K562 (cell line): ENCODE measurements around the gene RHOU.

Source experiments
- CTCF ChIP-seq, 3 experiments: IDR thresholded peaks in 2 of 3; conservative IDR thresholded peaks in 1 of 3; 2 replicates each; pipeline ENCODE4 v1.5.1; 2011 to 2012; ENCODE audit warnings: low read length in 3 of 3, mild to moderate bottlenecking in 3 of 3, control low read depth in 2 of 3, improper control_type of control experiment in 1 of 3, inconsistent platforms in 1 of 3, low read depth in 1 of 3, mixed read lengths in 1 of 3, moderate library complexity in 1 of 3; ENCODE audit not compliant: insufficient read depth in 2 of 3
- FOXJ3 ChIP-seq: sonication (generic); formaldehyde crosslinking; IDR thresholded peaks from 2 replicates; pipeline ENCODE4 v1.4.0; 2020; ENCODE audit warnings: mild to moderate bottlenecking, missing genetic modification reagents
- GABPB2 ChIP-seq: fragments of 250-450 bp; sonication (Bioruptor Pico); conservative IDR thresholded peaks from 2 replicates; pipeline ENCODE4 v1.5.1; 2021; ENCODE audit warnings: mild to moderate bottlenecking
- HDAC1 ChIP-seq, 2 experiments: fragments of 450-650 bp; IDR thresholded peaks; 2 replicates each; pipeline ENCODE4 v1.6.1; 2016 to 2017; ENCODE audit warnings: inconsistent platforms in 1 of 2, mild to moderate bottlenecking in 1 of 2, moderate library complexity in 1 of 2
- SP1 ChIP-seq: sonication (generic); formaldehyde crosslinking; IDR thresholded peaks from 2 replicates; pipeline ENCODE4 v1.8.1; 2022; ENCODE audit warnings: mild to moderate bottlenecking, missing genetic modification reagents
- ZNF431 ChIP-seq: sonication (generic); formaldehyde crosslinking; IDR thresholded peaks from 2 replicates; pipeline ENCODE4 v1.8.0; 2022; ENCODE audit warnings: mild to moderate bottlenecking, missing genetic modification reagents

DNA sequence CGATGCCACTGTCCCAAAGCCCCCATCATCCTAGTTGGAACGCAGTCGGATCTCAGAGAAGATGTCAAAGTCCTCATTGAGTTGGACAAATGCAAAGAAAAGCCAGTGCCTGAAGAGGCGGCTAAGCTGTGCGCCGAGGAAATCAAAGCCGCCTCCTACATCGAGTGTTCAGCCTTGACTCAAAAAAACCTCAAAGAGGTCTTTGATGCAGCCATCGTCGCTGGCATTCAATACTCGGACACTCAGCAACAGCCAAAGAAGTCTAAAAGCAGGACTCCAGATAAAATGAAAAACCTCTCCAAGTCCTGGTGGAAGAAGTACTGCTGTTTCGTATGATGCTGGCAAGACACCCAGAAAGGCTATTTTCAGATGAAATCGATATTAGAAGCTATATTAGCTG, 8.1 kb downstream of the RHOU start:
- TF ChIP-seq CTCF (IDR thresholded peaks at IDR 0.05 in 2 of 3, conservative IDR thresholded peaks at IDR 0.05 in 1 of 3; ENCODE audit: insufficient read depth in 2 of 3, low read depth in 1 of 3, low read length in 3 of 3) = no peak
- TF ChIP-seq HDAC1 (IDR thresholded peaks at IDR 0.05) = no peak
- no peak for TF ChIP-seq SP1
- TF ChIP-seq GABPB2 (CRISPR knock-in tag) = no peak
- TF ChIP-seq FOXJ3 = no peak
- no peak for TF ChIP-seq ZNF431 (CRISPR knock-in tag)
